Ishikawa (cell line): ENCODE data around the gene STAT6.

Source experiments
- CREB1 ChIP-seq: IDR thresholded peaks from 2 replicates; pipeline ENCODE4 v1.6.1; 2012; ENCODE audit warnings: low read depth
- EGR1 ChIP-seq: IDR thresholded peaks from 2 replicates; pipeline ENCODE4 v1.6.1; 2012
- EP300 ChIP-seq: IDR thresholded peaks from 2 replicates; pipeline ENCODE4 v1.6.1; 2012; ENCODE audit warnings: borderline replicate concordance
- USF1 ChIP-seq: IDR thresholded peaks from 2 replicates; pipeline ENCODE4 v1.6.1; 2012

- no peak for TF ChIP-seq EGR1
- TF ChIP-seq CREB1 = no peak
- no peak for TF ChIP-seq EP300
- no peak for TF ChIP-seq USF1
Measured at GRCh38 chr12:57141249-57141648, 30.1 kb upstream of the STAT6 start.
